AG09319 (cell line): ENCODE data around the gene KLF2.
"Not testable (repeated sequence)": the region's sequence is repeated elsewhere in the genome, so short reads cannot be mapped to it uniquely, and the experiment has no call there.

Source experiments
- DNase-seq: peaks from one replicate; pipeline ENCODE4 v3.0.0-alpha.2; 2010; ENCODE audit warnings: low read depth; ENCODE audit errors: extremely low read depth
- CTCF ChIP-seq: IDR thresholded peaks from 2 replicates; pipeline ENCODE4 v1.5.1; 2011; ENCODE audit warnings: low read depth, mild to moderate bottlenecking, inconsistent platforms, low read length, moderate library complexity

Gene KLF2

DNA sequence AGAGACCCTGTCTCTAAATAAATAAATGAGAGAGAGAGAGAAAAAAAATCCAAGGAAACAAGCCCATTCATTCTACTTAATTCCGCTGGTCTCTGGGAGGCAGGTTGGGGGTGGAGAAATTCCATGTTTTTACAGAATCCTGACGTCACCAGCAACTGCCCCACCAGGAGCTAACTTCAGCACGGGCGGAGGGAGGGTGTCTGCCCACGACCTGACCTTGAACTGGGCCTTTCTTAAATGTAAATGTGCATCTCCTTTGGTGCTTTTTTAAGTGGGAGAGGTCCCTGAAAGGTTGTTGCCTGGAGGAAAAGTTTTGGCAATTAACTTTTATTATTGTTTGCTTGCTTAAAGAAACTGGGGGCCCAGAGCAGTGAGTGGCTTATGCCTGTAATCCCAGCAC, 15.5 kb downstream of the KLF2 start:
- no peak for TF ChIP-seq CTCF

DNA sequence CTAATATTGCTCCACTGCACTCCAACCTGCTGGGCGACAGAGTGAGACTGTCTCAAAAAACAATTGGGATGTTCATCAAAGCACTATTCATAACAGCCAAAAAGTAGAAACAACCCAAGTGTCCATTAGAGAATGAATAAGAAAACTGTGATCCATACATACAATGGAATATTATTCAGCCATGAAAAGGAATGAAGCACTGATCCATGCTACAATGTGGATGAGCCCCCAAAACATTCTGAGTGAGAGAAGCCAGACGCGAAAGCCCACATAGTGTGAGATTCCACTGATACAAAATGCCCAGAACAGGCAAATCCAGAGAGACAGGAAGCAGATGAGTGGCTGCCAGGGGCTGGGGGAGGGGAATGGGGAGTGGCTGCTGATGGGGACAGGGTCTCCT, 16.0 kb downstream of the KLF2 start:
- TF ChIP-seq CTCF, result no peak
- DNase-seq, result no peak

More for the DNA sequence above, 15.5 kb downstream of the KLF2 start:
- DNase-seq, result no peak

DNA sequence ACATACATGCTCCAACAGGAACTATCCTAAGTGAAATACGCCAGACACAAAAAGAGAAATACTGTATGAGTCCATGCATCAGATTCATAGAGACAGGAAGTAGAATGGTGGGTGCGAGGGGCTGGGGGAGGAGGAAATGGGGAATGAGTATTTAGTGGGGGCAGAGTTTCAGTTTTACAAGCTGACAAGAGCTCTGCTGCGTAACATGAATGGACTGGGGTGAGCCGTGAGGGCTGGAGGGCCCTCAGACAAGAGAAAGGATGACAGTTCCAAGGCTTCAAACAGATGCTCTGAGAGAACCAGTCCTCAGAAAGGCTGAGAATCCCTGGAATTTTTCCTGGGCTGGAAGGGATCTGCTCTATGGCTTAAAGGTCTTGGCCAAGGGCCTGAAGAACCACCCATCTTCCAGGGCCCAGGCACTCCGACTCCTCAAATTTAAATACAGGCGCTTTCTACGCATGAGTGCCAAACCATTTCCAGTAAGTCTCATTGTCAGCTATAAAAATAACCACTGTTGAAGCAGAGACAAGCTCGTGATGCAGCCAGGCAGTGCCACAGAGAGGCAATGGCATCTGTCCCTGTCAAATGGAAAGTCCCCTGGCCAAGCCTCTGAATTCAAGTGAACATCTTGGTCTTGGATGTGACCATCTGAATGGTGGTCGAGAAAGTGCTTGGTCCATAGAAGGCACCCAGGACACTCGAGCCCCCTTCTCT, 17.5 kb downstream of the KLF2 start:
- DNase-seq, result no peak

GRCh38 chr19:16343156-16343555, 18.5 kb downstream of the KLF2 start:
- no peak for DNase-seq
- no peak for TF ChIP-seq CTCF

More for the DNA sequence above, 17.5 kb downstream of the KLF2 start:
- TF ChIP-seq CTCF, result no peak

GRCh38 chr19:16345457-16345856, 20.8 kb downstream of the KLF2 start:
- no peak for DNase-seq
- no peak for TF ChIP-seq CTCF

GRCh38 chr19:16347099-16347498, 22.5 kb downstream of the KLF2 start:
- DNase-seq, result not testable (repeated sequence)

DNA sequence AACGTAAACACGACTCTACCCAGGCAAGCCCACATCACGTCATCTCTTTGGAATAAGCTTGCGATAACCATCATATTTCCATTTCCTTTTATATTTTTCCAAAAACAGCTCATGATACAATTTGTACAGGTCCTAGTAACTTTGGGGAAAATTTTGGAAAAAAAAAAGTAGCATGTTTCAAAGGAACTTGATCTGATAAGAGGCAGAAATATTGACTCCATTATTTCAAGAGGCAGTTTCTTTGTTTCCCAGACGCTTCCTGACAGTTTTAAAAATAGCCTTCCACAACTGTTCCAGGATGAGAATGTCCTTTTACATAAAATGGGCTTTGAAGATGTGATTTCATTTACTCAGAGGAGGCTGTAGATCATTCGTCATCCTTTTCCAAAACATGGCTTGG, 23.1 kb downstream of the KLF2 start:
- no peak for DNase-seq
- TF ChIP-seq CTCF, result no peak

DNA sequence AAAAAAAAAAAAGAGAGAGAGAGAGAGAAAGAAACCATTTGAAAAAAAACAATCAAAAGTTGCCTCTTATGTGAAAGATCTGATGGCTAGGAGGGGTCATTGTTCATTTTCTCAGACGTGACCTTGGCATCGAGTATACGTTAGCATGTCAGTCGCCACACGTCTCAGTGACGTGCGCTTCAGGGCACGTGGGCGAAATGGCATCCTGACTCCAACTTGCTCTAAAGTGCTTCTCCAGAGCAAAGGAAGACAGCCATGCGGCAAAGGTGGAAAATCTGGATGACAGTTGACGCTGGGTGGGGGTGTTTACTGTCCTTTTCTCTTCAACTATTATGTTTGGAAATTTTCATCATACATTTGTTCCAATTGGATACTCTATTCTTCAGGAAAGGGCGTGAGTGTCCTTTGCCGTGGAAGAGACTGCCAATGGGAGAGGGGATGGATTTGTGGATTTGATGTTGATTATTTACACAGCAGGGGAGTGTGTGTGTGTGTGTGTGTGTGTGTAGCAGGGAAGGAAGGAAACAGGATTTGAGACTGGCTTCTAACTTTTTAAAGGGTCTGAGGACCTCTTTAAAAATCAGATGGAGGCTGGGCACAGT, 25.0 kb downstream of the KLF2 start:
- no peak for DNase-seq
- TF ChIP-seq CTCF, result no peak
